Measurements from ENCODE around the gene MED13L.

Gene MED13L

GRCh38 chr12:116263844-116264243 lies 13.6 kb downstream of the MED13L start:
- H3K27ac ChIP-seq = no peak overlapping the region
- DNase-seq = no peak
- no peak overlapping the region for H3K4me3 ChIP-seq
- TF ChIP-seq CTCF (IDR thresholded peaks at IDR 0.05) = no peak
- no peaks in the 10 kb centered on the region for H3K27me3 ChIP-seq
- intact Hi-C loops (cut with DNase I; ENCODE audit: low total_unique reads) = no loop called here
- peaks cover 0 to 98% (median 41%) of the 10 kb centered on the region in 4 donors for H3K4me1 ChIP-seq
- no peaks in the 10 kb centered on the region for H3K36me3 ChIP-seq
- H3K9me3 ChIP-seq = no peaks in the 10 kb centered on the region

- DNase-seq = no peak
- Histone ChIP-seq H3K4me3 (no peak overlapping the region), H3K9me3 (no peaks in the 10 kb centered on the region), H3K36me3 (no peaks in the 10 kb centered on the region), H3K27me3 (no peaks in the 10 kb centered on the region), H3K4me1 (peaks cover 0 to 100% (median 41%) of the 10 kb centered on the region in 4 donors), H3K27ac (no peak overlapping the region)
- TF ChIP-seq CTCF (IDR thresholded peaks at IDR 0.05) = no peak
- intact Hi-C loops (cut with DNase I; ENCODE audit: low total_unique reads) = no loop called here
These were observed 14.1 kb downstream of the MED13L start for GRCh38 chr12:116263431-116263830.

GRCh38 chr12:116262741-116263140 lies 14.8 kb downstream of the MED13L start:
- Histone ChIP-seq H3K27me3 (no peaks in the 10 kb centered on the region), H3K27ac (no peak overlapping the region), H3K36me3 (no peaks in the 10 kb centered on the region), H3K4me1 (peaks cover 0 to 100% (median 43%) of the 10 kb centered on the region in 4 donors), H3K4me3 (no peak overlapping the region), H3K9me3 (no peaks in the 10 kb centered on the region)
- no peak for DNase-seq
- no peak for TF ChIP-seq CTCF (IDR thresholded peaks at IDR 0.05)
- intact Hi-C loops (cut with DNase I; ENCODE audit: low total_unique reads) = no loop called here

DNA sequence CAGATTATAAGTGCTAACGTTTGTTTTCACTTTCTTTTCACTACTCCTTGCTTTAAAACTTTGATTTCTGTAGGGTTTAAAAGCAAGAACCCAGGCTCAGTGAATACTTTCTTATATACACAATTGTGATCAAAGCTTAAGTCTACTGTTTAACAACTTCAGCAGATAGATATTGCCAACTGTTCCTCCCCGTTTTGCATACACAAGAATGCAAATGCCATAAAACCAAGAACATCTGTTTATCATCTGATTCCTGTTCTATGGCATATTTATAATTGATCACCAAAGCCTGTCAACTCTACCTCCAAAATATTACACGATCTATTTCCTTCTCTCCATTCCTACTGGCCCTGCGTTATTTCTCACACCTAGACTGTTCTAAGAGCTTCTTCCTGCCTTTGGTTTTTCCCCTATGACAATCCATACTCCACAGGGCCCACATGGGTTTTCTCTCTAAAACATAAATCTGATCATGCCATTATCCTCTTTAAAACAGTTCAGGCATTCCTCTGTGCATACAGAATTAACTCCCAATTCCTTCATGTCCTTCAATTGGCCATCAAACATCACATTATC lies 15.9 kb downstream of the MED13L start:
- no peak for TF ChIP-seq CTCF (IDR thresholded peaks at IDR 0.05)
- Histone ChIP-seq H3K4me3 (no peak overlapping the region), H3K27ac (no peak overlapping the region), H3K4me1 (peaks cover 0 to 100% (median 45%) of the 10 kb centered on the region in 4 donors), H3K27me3 (no peaks in the 10 kb centered on the region), H3K9me3 (no peaks in the 10 kb centered on the region), H3K36me3 (no peaks in the 10 kb centered on the region)
- intact Hi-C loops (cut with DNase I; ENCODE audit: low total_unique reads) = no loop called here
- DNase-seq = no peak

- no peak for TF ChIP-seq CTCF (IDR thresholded peaks at IDR 0.05)
- H3K9me3 ChIP-seq = no peaks in the 10 kb centered on the region
- DNase-seq = no peak
- intact Hi-C loops (cut with DNase I; ENCODE audit: low total_unique reads) = loop anchor here (10.0 kb wide), 1 partner anchor 435 kb away; no protein-coding TSS in a partner anchor
- H3K36me3 ChIP-seq = no peaks in the 10 kb centered on the region
- no peak overlapping the region for H3K4me3 ChIP-seq
- peaks cover 0 to 100% (median 39%) of the 10 kb centered on the region in 4 donors for H3K4me1 ChIP-seq
- no peaks in the 10 kb centered on the region for H3K27me3 ChIP-seq
- no peak overlapping the region for H3K27ac ChIP-seq
These were observed 17.5 kb downstream of the MED13L start for GRCh38 chr12:116259800-116260577.

Data from tibial artery (tissue), 4 donors.